Endothelial cell of umbilical vein (primary cell): ENCODE measurements around the gene MTREX. TPM values are rescaled to one million over a fixed set of nuclear protein-coding genes. Genes with fewer than 3 reads are reported as not detected.

Source experiments
- BruUV-seq: library from RNA; stranded (reverse); fragments of 400-500 nt; replicated peaks from 2 replicates; lab custom pipeline; 2021; lab: Mats Ljungman, UMichigan
- CTCF ChIA-PET: fragments of 300-600, 350-600 bp; sonication (Branson Sonifier 250); formaldehyde crosslinking; loops from one replicate; lab custom pipeline; 2021; ENCODE audit warnings: antibody characterized with exemption, inconsistent platforms; lab: Charles Lee
- POLR2A ChIA-PET: fragments of 300-600, 350-600 bp; sonication (Branson Sonifier 250); formaldehyde crosslinking; loops from one replicate; lab custom pipeline; 2021; ENCODE audit warnings: antibody characterized with exemption, inconsistent platforms; lab: Charles Lee
- DNase-seq: peaks from one replicate; pipeline ENCODE4 v3.0.0-alpha.2; 2011; ENCODE audit warnings: low read depth, low spot score
- FAIRE-seq: peaks from 2 replicates; lab custom pipeline; 2011; peaks lifted over from hg19 to GRCh38; lab: Jason Lieb, UNC
- H2AFZ ChIP-seq: 2 replicates; pipeline ENCODE4 v1.6.0; 2012; ENCODE audit warnings: low read depth, low read length, control low read depth, inconsistent platforms
- H3K27ac ChIP-seq: 2 replicates; pipeline ENCODE4 v1.5.1; 2011; ENCODE audit warnings: low read depth, mild to moderate bottlenecking, control low read depth, low read length, moderate library complexity; ENCODE audit not compliant: insufficient read depth
- H3K27me3 ChIP-seq, 2 experiments: 2 replicates each; pipeline versions ENCODE4 v1.6.0 to v1.6.1; 2011; ENCODE audit warnings: low read length in 2 of 2, mixed read lengths in 1 of 2; ENCODE audit not compliant: control insufficient read depth in 2 of 2, insufficient read depth in 2 of 2
- H3K36me3 ChIP-seq, 2 experiments: 2 replicates in 1 of 2; 3 replicates in 1 of 2; pipeline ENCODE4 v1.5.1; 2011; ENCODE audit warnings: low read length in 2 of 2, mild to moderate bottlenecking in 1 of 2, moderate library complexity in 1 of 2; ENCODE audit not compliant: control insufficient read depth in 2 of 2, insufficient read depth in 2 of 2; ENCODE audit errors: extremely low read depth in 1 of 2
- H3K4me1 ChIP-seq: 3 replicates; pipeline ENCODE4 v1.5.1; 2011; ENCODE audit warnings: mild to moderate bottlenecking, low read length; ENCODE audit not compliant: control insufficient read depth, insufficient read depth; ENCODE audit errors: extremely low read depth
- H3K4me2 ChIP-seq: 2 replicates; pipeline ENCODE4 v1.6.1; 2011; ENCODE audit warnings: low read length, control low read depth, mixed read lengths; ENCODE audit not compliant: insufficient read depth
- H3K4me3 ChIP-seq, 3 experiments: fragments of 200-600 bp in 1 of 3; sonication (generic), shearing (Covaris generic) in 1 of 3; replicated peaks in 1 of 3; 2 replicates each; pipeline ENCODE4 v1.5.1; 2011 to 2016; ENCODE audit warnings: control low read depth in 3 of 3, low read length in 3 of 3, mild to moderate bottlenecking in 2 of 3, inconsistent platforms in 1 of 3, low read depth in 1 of 3, moderate library complexity in 1 of 3; ENCODE audit not compliant: insufficient read depth in 1 of 3
- H3K79me2 ChIP-seq: 2 replicates; pipeline ENCODE4 v1.6.0; 2012; ENCODE audit warnings: low read length, inconsistent platforms; ENCODE audit not compliant: control insufficient read depth, insufficient read depth
- H3K9ac ChIP-seq: replicated peaks from 2 replicates; pipeline ENCODE3; 2011; ENCODE audit warnings: low read length, control low read depth; ENCODE audit not compliant: insufficient read depth; ENCODE audit errors: extremely low read depth
- H3K9me1 ChIP-seq: replicated peaks from 3 replicates; pipeline ENCODE4 v1.6.0; 2011; ENCODE audit warnings: mild to moderate bottlenecking, low read length; ENCODE audit not compliant: control insufficient read depth, insufficient read depth; ENCODE audit errors: extremely low read depth
- H3K9me3 ChIP-seq: replicated peaks from 2 replicates; pipeline ENCODE4 v1.5.1; 2012; ENCODE audit warnings: low read length, inconsistent platforms; ENCODE audit not compliant: control insufficient read depth, insufficient read depth
- H4K20me1 ChIP-seq: replicated peaks from 2 replicates; pipeline ENCODE3; 2011; ENCODE audit warnings: mild to moderate bottlenecking, low read length; ENCODE audit not compliant: control insufficient read depth, insufficient read depth; ENCODE audit errors: extremely low read depth
- CTCF ChIP-seq, 2 donors: IDR thresholded peaks; 1 replicate in 1 of 2; 2 replicates in 1 of 2; pipeline ENCODE4 v1.5.1; 2011; ENCODE audit warnings: low read length in 2 of 2, mild to moderate bottlenecking in 2 of 2, moderate library complexity in 2 of 2, control low read depth in 1 of 2, inconsistent platforms in 1 of 2, low read depth in 1 of 2; ENCODE audit not compliant: insufficient read depth in 1 of 2; ENCODE audit errors: extremely low read depth in 1 of 2
- EZH2 ChIP-seq: IDR thresholded peaks from 2 replicates; pipeline ENCODE4 v1.6.1; 2012; ENCODE audit warnings: borderline replicate concordance, low read depth, mild to moderate bottlenecking, moderate library complexity, low read length, inconsistent platforms; ENCODE audit not compliant: severe bottlenecking
- FOS ChIP-seq: IDR thresholded peaks from 2 replicates; pipeline ENCODE4 v1.6.1; 2011; ENCODE audit warnings: mild to moderate bottlenecking, low read length, moderate library complexity, borderline replicate concordance; ENCODE audit not compliant: insufficient read depth
- GATA2 ChIP-seq: IDR thresholded peaks from 2 replicates; pipeline ENCODE4 v1.7.0; 2011; ENCODE audit warnings: low read depth, mild to moderate bottlenecking, moderate library complexity, mixed read lengths, low read length; ENCODE audit not compliant: insufficient read length, insufficient read depth
- JUN ChIP-seq: IDR thresholded peaks from 2 replicates; pipeline ENCODE4 v1.6.1; 2011; ENCODE audit warnings: borderline replicate concordance, low read depth; ENCODE audit not compliant: insufficient read length, insufficient read depth
- MAX ChIP-seq: IDR thresholded peaks from 2 replicates; pipeline ENCODE4 v1.6.1; 2011; ENCODE audit not compliant: insufficient read depth, insufficient read length
- MYC ChIP-seq: IDR thresholded peaks from one replicate; pipeline ENCODE4 v1.6.1; 2011; ENCODE audit warnings: mild to moderate bottlenecking, low read depth, low read length
- POLR2A ChIP-seq: IDR thresholded peaks from 2 replicates; pipeline ENCODE4 v1.6.1; 2012; ENCODE audit warnings: low read depth, mild to moderate bottlenecking, control low read depth, low read length
- POLR2AphosphoS5 ChIP-seq: IDR thresholded peaks from 2 replicates; pipeline ENCODE4 v1.6.1; 2012; ENCODE audit warnings: low read depth, mild to moderate bottlenecking, control low read depth, low read length, moderate library complexity; ENCODE audit not compliant: insufficient read depth
- dilution Hi-C: fragments of 300-500 bp; cut with MboI; formaldehyde crosslinking; loops from one replicate; pipeline ENCODE4 v1.15.0; 2019; ENCODE audit warnings: low sequenced_read_pairs; ENCODE audit not compliant: extremely low pct_ligation_motif_present
- intact Hi-C: fragments of 100-400 bp; cut with micrococcal nuclease; formaldehyde crosslinking; loops from one replicate; pipeline ENCODE4 v1.10.0; 2022
- polyA plus RNA-seq, 4 experiments: library from polyadenylated mRNA; depleted of rRNA in 3 of 4; stranded (reverse) in 3 of 4; unstranded in 1 of 4; fragments of >200 nt; gene quantifications; 2 replicates each; pipeline versions ENCODE4 v1.2.1 to v1.2.3, GENCODE V29; 2011 to 2012; ENCODE audit warnings: missing spikeins in 1 of 4
- total RNA-seq: library from RNA; stranded (reverse); gene quantifications from 2 replicates; pipeline ENCODE4 v1.2.3, GENCODE V29; 2021

MTREX gene
- total and polyA plus RNA-seq, 2 donors (not counting 3 experiments of a cell fraction or from before 2014, with no cell fraction given) = 9.8 to 76.3 TPM

GRCh38 chr5:55454282-55454681 is 146.5 kb downstream of the MTREX start:
- TF ChIP-seq FOS = no peak
- TF ChIP-seq CTCF (IDR thresholded peaks at IDR 0.05; ENCODE audit: extremely low read depth in 1 of 2, insufficient read depth in 1 of 2, low read depth in 1 of 2, low read length in 2 of 2) = no peak
- TF ChIP-seq EZH2 = no peak
- no peak for TF ChIP-seq MYC
- no peak for TF ChIP-seq GATA2
- TF ChIP-seq JUN = no peak
- no peak for TF ChIP-seq POLR2A
- TF ChIP-seq MAX = no peak
- TF ChIP-seq POLR2AphosphoS5 = no peak
- no peaks in the 10 kb centered on the region for H3K9me3 ChIP-seq
- H3K9ac ChIP-seq = no peak overlapping the region
- H4K20me1 ChIP-seq = no peaks in the 10 kb centered on the region
- no peak overlapping the region for H3K4me3 ChIP-seq
- ChIA-PET POLR2A (no interaction called here), CTCF (interaction anchor here (0.6 kb wide), 1 partner anchor 237 kb away, joined by 3 read pairs; no protein-coding TSS in a partner anchor)
- H3K79me2 ChIP-seq = no peaks in the 10 kb centered on the region
- H3K9me1 ChIP-seq = no peaks in the 10 kb centered on the region
- no peak overlapping the region for H2AFZ ChIP-seq
- no peaks in the 10 kb centered on the region for H3K4me1 ChIP-seq
- no peak overlapping the region for H3K4me2 ChIP-seq
- dilution Hi-C loops = no loop called here
- H3K36me3 ChIP-seq = no peaks in the 10 kb centered on the region
- DNase-seq (peak; percentile 35), FAIRE-seq (peak; percentile 66)
- BruUV-seq = no TSS peak
- H3K27me3 ChIP-seq = no peaks in the 10 kb centered on the region
- intact Hi-C loops = no loop called here
- no peak overlapping the region for H3K27ac ChIP-seq
